HL-60 (cell line): ENCODE results near the gene FREM2.

Experiments
- DNase-seq, 2 experiments: peaks; one replicate each; pipeline ENCODE4 v3.0.0-alpha.2; 2010 to 2020; ENCODE audit warnings: low read depth in 1 of 2, low spot score in 1 of 2
- H3K27ac ChIP-seq: fragments of 250-450 bp; sonication (Bioruptor Pico); replicated peaks from 2 replicates; pipeline ENCODE4 v1.5.1; 2020; ENCODE audit warnings: mild to moderate bottlenecking, moderate library complexity
- H3K27me3 ChIP-seq: fragments of 250-450 bp; sonication (Bioruptor Pico); 2 replicates; pipeline ENCODE4 v1.5.1; 2021; ENCODE audit warnings: mild to moderate bottlenecking, moderate library complexity; ENCODE audit not compliant: insufficient read depth, poor library complexity, severe bottlenecking
- H3K4me3 ChIP-seq: replicated peaks from 2 replicates; pipeline ENCODE4 v1.5.1; 2011; ENCODE audit warnings: mild to moderate bottlenecking, control low read depth, low read length; ENCODE audit not compliant: insufficient read depth
- CTCF ChIP-seq: IDR thresholded peaks from one replicate; pipeline ENCODE4 v1.5.1; 2011; ENCODE audit warnings: low read length, control low read depth, inconsistent platforms; ENCODE audit not compliant: insufficient read depth
- GABPA ChIP-seq: IDR thresholded peaks from 2 replicates; pipeline ENCODE4 v1.6.1; 2012; ENCODE audit warnings: low read depth
- POLR2AphosphoS5 ChIP-seq: IDR thresholded peaks from 2 replicates; pipeline ENCODE4 v1.6.1; 2012; ENCODE audit warnings: low read depth
- SPI1 ChIP-seq: IDR thresholded peaks from 2 replicates; pipeline ENCODE4 v1.6.1; 2012; ENCODE audit warnings: low read depth, mild to moderate bottlenecking, borderline replicate concordance
- TF ChIP-seq, protein P1 (sequence below): IDR thresholded peaks from 2 replicates; pipeline ENCODE4 v1.6.1; 2012; ENCODE audit warnings: low read depth; ENCODE audit not compliant: insufficient replicate concordance

The FREM2 gene

DNA sequence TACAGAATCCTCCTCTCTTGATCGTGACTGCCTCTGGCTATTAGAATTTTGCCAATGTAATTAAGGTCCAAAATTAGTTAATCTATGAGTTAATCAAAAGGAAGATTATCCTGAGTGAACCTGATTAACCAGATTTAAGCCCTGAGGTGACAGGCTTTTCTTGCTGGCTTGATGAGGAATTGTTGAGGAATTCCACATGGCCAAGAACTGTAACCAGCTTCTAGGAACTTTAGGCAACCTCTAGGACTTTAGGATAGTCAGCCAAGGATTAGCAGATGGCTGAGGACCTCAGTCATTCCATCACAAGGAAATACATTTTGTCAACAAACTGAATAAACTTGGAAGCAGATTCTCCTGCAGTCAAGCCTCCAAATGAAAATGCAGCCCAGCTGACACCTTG, 219.0 kb downstream of the FREM2 start:
- TF ChIP-seq SPI1 (no peak), GABPA (no peak), POLR2AphosphoS5 (no peak), CTCF (no peak)
- TF ChIP-seq, protein P1, sequence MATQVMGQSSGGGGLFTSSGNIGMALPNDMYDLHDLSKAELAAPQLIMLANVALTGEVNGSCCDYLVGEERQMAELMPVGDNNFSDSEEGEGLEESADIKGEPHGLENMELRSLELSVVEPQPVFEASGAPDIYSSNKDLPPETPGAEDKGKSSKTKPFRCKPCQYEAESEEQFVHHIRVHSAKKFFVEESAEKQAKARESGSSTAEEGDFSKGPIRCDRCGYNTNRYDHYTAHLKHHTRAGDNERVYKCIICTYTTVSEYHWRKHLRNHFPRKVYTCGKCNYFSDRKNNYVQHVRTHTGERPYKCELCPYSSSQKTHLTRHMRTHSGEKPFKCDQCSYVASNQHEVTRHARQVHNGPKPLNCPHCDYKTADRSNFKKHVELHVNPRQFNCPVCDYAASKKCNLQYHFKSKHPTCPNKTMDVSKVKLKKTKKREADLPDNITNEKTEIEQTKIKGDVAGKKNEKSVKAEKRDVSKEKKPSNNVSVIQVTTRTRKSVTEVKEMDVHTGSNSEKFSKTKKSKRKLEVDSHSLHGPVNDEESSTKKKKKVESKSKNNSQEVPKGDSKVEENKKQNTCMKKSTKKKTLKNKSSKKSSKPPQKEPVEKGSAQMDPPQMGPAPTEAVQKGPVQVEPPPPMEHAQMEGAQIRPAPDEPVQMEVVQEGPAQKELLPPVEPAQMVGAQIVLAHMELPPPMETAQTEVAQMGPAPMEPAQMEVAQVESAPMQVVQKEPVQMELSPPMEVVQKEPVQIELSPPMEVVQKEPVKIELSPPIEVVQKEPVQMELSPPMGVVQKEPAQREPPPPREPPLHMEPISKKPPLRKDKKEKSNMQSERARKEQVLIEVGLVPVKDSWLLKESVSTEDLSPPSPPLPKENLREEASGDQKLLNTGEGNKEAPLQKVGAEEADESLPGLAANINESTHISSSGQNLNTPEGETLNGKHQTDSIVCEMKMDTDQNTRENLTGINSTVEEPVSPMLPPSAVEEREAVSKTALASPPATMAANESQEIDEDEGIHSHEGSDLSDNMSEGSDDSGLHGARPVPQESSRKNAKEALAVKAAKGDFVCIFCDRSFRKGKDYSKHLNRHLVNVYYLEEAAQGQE, result no peak
- H3K27ac ChIP-seq, result no peak overlapping the region
- DNase-seq, result no peak
- H3K4me3 ChIP-seq, result no peak overlapping the region
- H3K27me3 ChIP-seq, result no peaks in the 10 kb centered on the region

GRCh38 chr13:38908574-38908973, 221.7 kb downstream of the FREM2 start:
- DNase-seq, result no peak
- TF ChIP-seq GABPA (no peak), POLR2AphosphoS5 (no peak), CTCF (no peak), SPI1 (no peak)
- TF ChIP-seq, protein P1, result no peak
- Histone ChIP-seq H3K4me3 (no peak overlapping the region), H3K27ac (no peak overlapping the region), H3K27me3 (peaks cover 3% of the 10 kb centered on the region)

DNA sequence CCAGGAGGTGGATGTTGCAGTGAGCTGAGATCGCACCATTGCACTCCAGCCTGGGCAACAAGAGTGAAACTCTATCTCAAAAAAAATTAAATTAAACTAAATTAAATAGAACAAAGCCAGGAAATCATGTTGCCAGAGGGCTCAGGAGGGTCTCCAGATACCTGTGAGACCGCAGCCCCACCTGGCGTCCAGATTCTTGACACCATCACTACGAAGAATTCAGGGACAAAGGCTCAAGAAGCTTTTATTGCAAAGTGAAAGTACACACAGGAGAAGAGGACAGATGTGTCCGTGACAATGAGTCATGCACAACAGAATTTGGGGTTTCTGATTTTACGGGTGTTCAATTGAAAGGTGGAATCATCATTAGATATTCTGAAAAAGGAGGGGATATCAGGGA, 227.2 kb downstream of the FREM2 start:
- H3K4me3 ChIP-seq, result no peak overlapping the region
- H3K27me3 ChIP-seq, result peaks cover 6% of the 10 kb centered on the region
- no peak for DNase-seq
- TF ChIP-seq, protein P1, result no peak
- no peak for TF ChIP-seq POLR2AphosphoS5
- TF ChIP-seq CTCF, result no peak
- no peak for TF ChIP-seq GABPA
- no peak for TF ChIP-seq SPI1
- H3K27ac ChIP-seq, result no peak overlapping the region
